Lower leg skin (tissue), 3 donors: ENCODE measurements around the gene C2orf69.

Source experiments
- POLR2A ChIP-seq, 2 donors: fragments of 450-650 bp; IDR thresholded peaks; one replicate each; pipeline ENCODE4 v1.6.1; 2016 to 2017; ENCODE audit warnings: antibody characterized with exemption in 2 of 2, mild to moderate bottlenecking in 1 of 2, moderate library complexity in 1 of 2
- TF ChIP-seq, protein P1 (sequence below), 3 donors: fragments of 450-650 bp; IDR thresholded peaks; one replicate each; pipeline ENCODE4 v1.5.1; 2016; ENCODE audit warnings: antibody characterized with exemption in 3 of 3, mild to moderate bottlenecking in 3 of 3, moderate library complexity in 2 of 3

DNA sequence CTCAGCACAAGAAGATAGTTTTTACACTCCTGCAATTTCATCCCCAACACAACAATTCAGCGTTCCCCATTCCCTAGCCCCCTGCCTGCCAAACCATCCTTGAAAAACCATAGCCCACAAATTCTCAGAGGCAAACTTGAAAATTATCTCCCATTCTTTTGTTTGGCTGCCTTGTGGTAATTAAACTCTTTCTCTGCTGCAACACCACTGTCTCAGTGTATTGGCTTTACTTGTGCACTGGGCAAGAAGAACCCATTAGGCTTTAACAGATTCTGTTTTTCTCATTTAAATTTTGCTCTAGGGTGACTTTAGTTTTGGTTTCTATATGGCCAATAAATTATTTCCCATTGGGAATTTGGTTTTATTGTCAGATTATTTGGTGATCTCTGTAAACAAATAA lies 36.9 kb upstream of the C2orf69 start:
- TF ChIP-seq, protein P1, sequence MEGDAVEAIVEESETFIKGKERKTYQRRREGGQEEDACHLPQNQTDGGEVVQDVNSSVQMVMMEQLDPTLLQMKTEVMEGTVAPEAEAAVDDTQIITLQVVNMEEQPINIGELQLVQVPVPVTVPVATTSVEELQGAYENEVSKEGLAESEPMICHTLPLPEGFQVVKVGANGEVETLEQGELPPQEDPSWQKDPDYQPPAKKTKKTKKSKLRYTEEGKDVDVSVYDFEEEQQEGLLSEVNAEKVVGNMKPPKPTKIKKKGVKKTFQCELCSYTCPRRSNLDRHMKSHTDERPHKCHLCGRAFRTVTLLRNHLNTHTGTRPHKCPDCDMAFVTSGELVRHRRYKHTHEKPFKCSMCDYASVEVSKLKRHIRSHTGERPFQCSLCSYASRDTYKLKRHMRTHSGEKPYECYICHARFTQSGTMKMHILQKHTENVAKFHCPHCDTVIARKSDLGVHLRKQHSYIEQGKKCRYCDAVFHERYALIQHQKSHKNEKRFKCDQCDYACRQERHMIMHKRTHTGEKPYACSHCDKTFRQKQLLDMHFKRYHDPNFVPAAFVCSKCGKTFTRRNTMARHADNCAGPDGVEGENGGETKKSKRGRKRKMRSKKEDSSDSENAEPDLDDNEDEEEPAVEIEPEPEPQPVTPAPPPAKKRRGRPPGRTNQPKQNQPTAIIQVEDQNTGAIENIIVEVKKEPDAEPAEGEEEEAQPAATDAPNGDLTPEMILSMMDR (IDR thresholded peaks at IDR 0.05), result no peak
- TF ChIP-seq POLR2A (IDR thresholded peaks at IDR 0.05), result no peak
